ENCODE measurements around the gene NOP16. TPM values are rescaled to one million over a fixed set of nuclear protein-coding genes. Genes with fewer than 3 reads are reported as not detected.

Gene NOP16
- total and polyA plus RNA-seq, 2 donors from 2014 or later, result 18.1 to 32.1 TPM

DNA sequence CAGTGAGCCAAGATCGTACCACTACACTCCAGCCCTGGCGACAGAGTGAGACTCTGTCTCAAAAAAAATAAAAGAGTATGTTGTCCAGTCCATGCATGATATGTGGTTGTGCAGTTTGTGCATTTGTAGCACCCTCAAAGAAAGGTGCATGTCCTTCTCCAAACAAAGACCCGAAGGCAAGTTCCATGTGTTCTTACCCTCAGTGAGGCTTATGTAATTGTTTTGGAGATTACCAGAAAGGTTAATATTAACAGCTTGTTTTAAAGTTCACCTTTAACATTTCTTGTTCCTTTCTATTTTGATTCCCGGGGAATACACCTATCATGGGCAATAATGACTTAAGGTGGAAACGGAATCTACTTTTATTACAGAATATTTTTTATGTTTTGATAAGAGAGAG, 49.1 kb downstream of the NOP16 start:
- H3K9ac ChIP-seq (ENCODE audit: low read length in 3 of 3), result no peak overlapping the region
- H3K4me3 ChIP-seq (ENCODE audit: low read length in 3 of 3), result no peak overlapping the region
- TF ChIP-seq, protein P1, sequence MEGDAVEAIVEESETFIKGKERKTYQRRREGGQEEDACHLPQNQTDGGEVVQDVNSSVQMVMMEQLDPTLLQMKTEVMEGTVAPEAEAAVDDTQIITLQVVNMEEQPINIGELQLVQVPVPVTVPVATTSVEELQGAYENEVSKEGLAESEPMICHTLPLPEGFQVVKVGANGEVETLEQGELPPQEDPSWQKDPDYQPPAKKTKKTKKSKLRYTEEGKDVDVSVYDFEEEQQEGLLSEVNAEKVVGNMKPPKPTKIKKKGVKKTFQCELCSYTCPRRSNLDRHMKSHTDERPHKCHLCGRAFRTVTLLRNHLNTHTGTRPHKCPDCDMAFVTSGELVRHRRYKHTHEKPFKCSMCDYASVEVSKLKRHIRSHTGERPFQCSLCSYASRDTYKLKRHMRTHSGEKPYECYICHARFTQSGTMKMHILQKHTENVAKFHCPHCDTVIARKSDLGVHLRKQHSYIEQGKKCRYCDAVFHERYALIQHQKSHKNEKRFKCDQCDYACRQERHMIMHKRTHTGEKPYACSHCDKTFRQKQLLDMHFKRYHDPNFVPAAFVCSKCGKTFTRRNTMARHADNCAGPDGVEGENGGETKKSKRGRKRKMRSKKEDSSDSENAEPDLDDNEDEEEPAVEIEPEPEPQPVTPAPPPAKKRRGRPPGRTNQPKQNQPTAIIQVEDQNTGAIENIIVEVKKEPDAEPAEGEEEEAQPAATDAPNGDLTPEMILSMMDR (IDR thresholded peaks at IDR 0.05; ENCODE audit: borderline replicate concordance, extremely low read depth, insufficient read depth), result no peak
- H3K9me3 ChIP-seq (ENCODE audit: control insufficient read depth in 2 of 3, insufficient read depth in 1 of 3, low read length in 3 of 3), result no peaks in the 10 kb centered on the region
- FAIRE-seq (peak; percentile 62), DNase-seq (no peak)
- intact Hi-C loops (cut with DNase I), result no loop called here
- H3K36me3 ChIP-seq (ENCODE audit: control insufficient read depth in 2 of 3, insufficient read depth in 3 of 3, low read length in 3 of 3), result peaks cover 0 to 2% (median 0%) of the 10 kb centered on the region in 3 donors
- H3K27ac ChIP-seq (ENCODE audit: low read depth in 2 of 2, low read length in 2 of 2), result peak overlapping the region; percentile 63 to 67
- H3K27me3 ChIP-seq (ENCODE audit: control insufficient read depth, insufficient read depth, low read length), result no peaks in the 10 kb centered on the region
- peaks cover 0 to 22% (median 13%) of the 10 kb centered on the region in 3 donors for H3K4me1 ChIP-seq (ENCODE audit: control insufficient read depth in 2 of 3, insufficient read depth in 2 of 3, low read depth in 1 of 3, low read length in 3 of 3)

DNA sequence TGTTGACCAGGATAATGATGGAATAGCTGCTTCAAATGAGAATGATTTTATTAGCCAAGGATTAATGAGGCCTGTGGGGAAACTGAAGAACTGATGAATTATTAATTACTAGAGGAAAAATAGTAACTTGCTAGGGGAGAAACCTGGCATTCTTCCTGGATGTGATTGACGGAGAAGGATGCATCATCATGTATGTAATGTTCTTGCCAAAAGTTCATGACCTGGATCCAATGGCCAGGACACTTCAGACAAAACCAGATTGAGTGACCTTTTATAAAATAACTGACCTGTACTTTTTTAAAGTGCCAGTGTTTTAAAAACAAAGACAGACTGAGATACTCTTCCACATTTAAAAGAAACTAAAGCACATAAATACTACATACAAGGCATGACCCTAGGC, 50.5 kb downstream of the NOP16 start:
- intact Hi-C loops (cut with DNase I), result no loop called here

DNA sequence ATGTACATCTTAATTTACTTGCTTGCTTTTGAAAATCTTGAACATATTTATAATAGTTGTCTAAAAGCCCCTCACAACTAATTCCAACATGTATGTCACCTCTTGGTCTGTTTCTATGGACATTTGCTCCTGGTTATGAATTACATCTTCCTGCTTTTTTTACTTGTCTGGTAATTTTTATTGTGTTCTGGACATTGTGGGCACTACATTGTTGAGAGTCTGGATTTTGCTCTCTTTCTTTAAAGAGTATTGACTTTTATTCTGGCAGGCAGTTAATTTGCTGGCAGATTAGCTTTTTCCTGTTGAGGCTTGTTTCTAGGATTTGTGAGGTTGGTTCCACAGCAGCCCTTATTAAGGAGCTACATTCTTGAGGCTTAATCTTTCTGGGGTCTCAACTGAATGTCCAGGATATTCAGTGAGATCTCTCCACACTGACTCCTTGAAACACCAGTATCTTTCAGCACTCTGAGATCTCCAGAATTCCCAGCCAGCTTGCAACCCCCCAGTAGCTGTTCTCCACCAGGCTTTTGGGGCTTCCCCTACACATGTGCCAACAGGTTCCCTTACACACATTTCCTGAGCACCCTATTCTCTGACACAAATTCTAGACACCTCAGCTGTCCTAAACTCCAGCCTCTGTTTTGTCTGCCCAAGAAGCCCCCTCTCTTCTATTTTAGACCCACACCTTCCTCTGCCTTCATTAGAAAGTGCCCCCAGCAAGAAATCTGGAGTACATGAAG, 54.2 kb downstream of the NOP16 start:
- H3K36me3 ChIP-seq (ENCODE audit: control insufficient read depth in 2 of 3, insufficient read depth in 3 of 3, low read length in 3 of 3), result peaks cover 0 to 2% (median 0%) of the 10 kb centered on the region in 3 donors
- peaks cover 0 to 16% (median 8%) of the 10 kb centered on the region in 3 donors for H3K4me1 ChIP-seq (ENCODE audit: control insufficient read depth in 2 of 3, insufficient read depth in 2 of 3, low read depth in 1 of 3, low read length in 3 of 3)
- intact Hi-C loops (cut with DNase I), result no loop called here
- no peak overlapping the region for H3K4me3 ChIP-seq (ENCODE audit: low read length in 3 of 3)
- no peak overlapping the region for H3K27ac ChIP-seq (ENCODE audit: low read depth in 2 of 2, low read length in 2 of 2)
- TF ChIP-seq, protein P1 (IDR thresholded peaks at IDR 0.05; ENCODE audit: borderline replicate concordance, extremely low read depth, insufficient read depth), result no peak
- no peak for FAIRE-seq
- H3K9me3 ChIP-seq (ENCODE audit: control insufficient read depth in 2 of 3, insufficient read depth in 1 of 3, low read length in 3 of 3), result no peaks in the 10 kb centered on the region
- H3K27me3 ChIP-seq (ENCODE audit: control insufficient read depth, insufficient read depth, low read length), result no peaks in the 10 kb centered on the region
- H3K9ac ChIP-seq (ENCODE audit: low read length in 3 of 3), result no peak overlapping the region
- no peak for DNase-seq

More for the DNA sequence above, 50.5 kb downstream of the NOP16 start:
- no peaks in the 10 kb centered on the region for H3K27me3 ChIP-seq (ENCODE audit: control insufficient read depth, insufficient read depth, low read length)
- TF ChIP-seq, protein P1 (IDR thresholded peaks at IDR 0.05; ENCODE audit: borderline replicate concordance, extremely low read depth, insufficient read depth), result no peak
- DNase-seq (no peak), FAIRE-seq (no peak)
- H3K4me1 ChIP-seq (ENCODE audit: control insufficient read depth in 2 of 3, insufficient read depth in 2 of 3, low read depth in 1 of 3, low read length in 3 of 3), result peaks cover 0 to 22% (median 13%) of the 10 kb centered on the region in 3 donors
- H3K4me3 ChIP-seq (ENCODE audit: low read length in 3 of 3), result no peak overlapping the region
- H3K27ac ChIP-seq (ENCODE audit: low read depth in 2 of 2, low read length in 2 of 2), result peak overlapping the region; percentile 71 to 86
- no peak overlapping the region for H3K9ac ChIP-seq (ENCODE audit: low read length in 3 of 3)
- H3K9me3 ChIP-seq (ENCODE audit: control insufficient read depth in 2 of 3, insufficient read depth in 1 of 3, low read length in 3 of 3), result no peaks in the 10 kb centered on the region
- peaks cover 0 to 2% (median 0%) of the 10 kb centered on the region in 3 donors for H3K36me3 ChIP-seq (ENCODE audit: control insufficient read depth in 2 of 3, insufficient read depth in 3 of 3, low read length in 3 of 3)

Small RNAs within 50 kb of the gene (microRNA-seq; reads per million reads assigned to microRNA genes)
- 12.2 reads per million, percentile 24 among the genes with 10 or more reads in this experiment for gene MIR1271

Other genes starting within 250 kb of the NOP16 start
- gene SIMC1, start 150.2 kb downstream of the NOP16 start, total RNA-seq, result 10.0 TPM
- gene SIMC1, start 150.2 kb downstream of the NOP16 start, polyA plus RNA-seq (ENCODE audit: insufficient read depth, low read depth, low replicate concordance), result 4.1 TPM
- gene KIAA1191, start 26.8 kb downstream of the NOP16 start, total RNA-seq, result 109 TPM
- 208 TPM for gene KIAA1191, start 26.8 kb downstream of the NOP16 start, polyA plus RNA-seq (ENCODE audit: insufficient read depth, low read depth, low replicate concordance)
- gene ARL10, start 23.1 kb downstream of the NOP16 start, total RNA-seq, result 6.2 TPM
- gene ARL10, start 23.1 kb downstream of the NOP16 start, polyA plus RNA-seq (ENCODE audit: insufficient read depth, low read depth, low replicate concordance), result 2.9 TPM
- 105 TPM for gene HIGD2A, start 153 bp upstream of the NOP16 start, total RNA-seq
- gene HIGD2A, start 153 bp upstream of the NOP16 start, polyA plus RNA-seq (ENCODE audit: insufficient read depth, low read depth, low replicate concordance), result 344 TPM
- 76.3 TPM for gene CLTB, start 27.9 kb upstream of the NOP16 start, total RNA-seq
- gene CLTB, start 27.9 kb upstream of the NOP16 start, polyA plus RNA-seq (ENCODE audit: insufficient read depth, low read depth, low replicate concordance), result 151 TPM
- gene FAF2, start 59.8 kb upstream of the NOP16 start, total RNA-seq, result 31.7 TPM
- gene FAF2, start 59.8 kb upstream of the NOP16 start, polyA plus RNA-seq (ENCODE audit: insufficient read depth, low read depth, low replicate concordance), result 11.1 TPM
- gene RNF44, start 148.8 kb upstream of the NOP16 start, total RNA-seq, result 61.8 TPM
- 12.5 TPM for gene RNF44, start 148.8 kb upstream of the NOP16 start, polyA plus RNA-seq (ENCODE audit: insufficient read depth, low read depth, low replicate concordance)
- gene CDHR2, start 160.7 kb upstream of the NOP16 start, total RNA-seq, result 4.2 TPM
- 8.0 TPM for gene CDHR2, start 160.7 kb upstream of the NOP16 start, polyA plus RNA-seq (ENCODE audit: insufficient read depth, low read depth, low replicate concordance)
- 1.3 TPM for gene GPRIN1, start 221.6 kb upstream of the NOP16 start, total RNA-seq
- 0.45 TPM for gene GPRIN1, start 221.6 kb upstream of the NOP16 start, polyA plus RNA-seq (ENCODE audit: insufficient read depth, low read depth, low replicate concordance)
- gene SNCB, start 241.9 kb upstream of the NOP16 start, total RNA-seq, result not detected
- gene SNCB, start 241.9 kb upstream of the NOP16 start, polyA plus RNA-seq (ENCODE audit: insufficient read depth, low read depth, low replicate concordance), result not detected
- gene EIF4E1B, start 242.1 kb upstream of the NOP16 start, total RNA-seq, result not detected
- not detected for gene EIF4E1B, start 242.1 kb upstream of the NOP16 start, polyA plus RNA-seq (ENCODE audit: insufficient read depth, low read depth, low replicate concordance)